Suppressor macrophage treated with lipopolysaccharide for 1 hour (primary cell): ENCODE data around the gene ANKRD34A.

Source experiments
- DNase-seq, 3 donors: peaks; one replicate each; pipeline ENCODE4 v3.0.0-alpha.2; 2020 to 2022

Gene ANKRD34A

GRCh38 chr1:145965119-145965744 is 857 bp upstream of the ANKRD34A start:
- no peak for DNase-seq

GRCh38 chr1:145963265-145964019 is 933 bp downstream of the ANKRD34A start:
- no peak for DNase-seq

GRCh38 chr1:145962157-145963102 is 1.9 kb downstream of the ANKRD34A start:
- no peak for DNase-seq

DNA sequence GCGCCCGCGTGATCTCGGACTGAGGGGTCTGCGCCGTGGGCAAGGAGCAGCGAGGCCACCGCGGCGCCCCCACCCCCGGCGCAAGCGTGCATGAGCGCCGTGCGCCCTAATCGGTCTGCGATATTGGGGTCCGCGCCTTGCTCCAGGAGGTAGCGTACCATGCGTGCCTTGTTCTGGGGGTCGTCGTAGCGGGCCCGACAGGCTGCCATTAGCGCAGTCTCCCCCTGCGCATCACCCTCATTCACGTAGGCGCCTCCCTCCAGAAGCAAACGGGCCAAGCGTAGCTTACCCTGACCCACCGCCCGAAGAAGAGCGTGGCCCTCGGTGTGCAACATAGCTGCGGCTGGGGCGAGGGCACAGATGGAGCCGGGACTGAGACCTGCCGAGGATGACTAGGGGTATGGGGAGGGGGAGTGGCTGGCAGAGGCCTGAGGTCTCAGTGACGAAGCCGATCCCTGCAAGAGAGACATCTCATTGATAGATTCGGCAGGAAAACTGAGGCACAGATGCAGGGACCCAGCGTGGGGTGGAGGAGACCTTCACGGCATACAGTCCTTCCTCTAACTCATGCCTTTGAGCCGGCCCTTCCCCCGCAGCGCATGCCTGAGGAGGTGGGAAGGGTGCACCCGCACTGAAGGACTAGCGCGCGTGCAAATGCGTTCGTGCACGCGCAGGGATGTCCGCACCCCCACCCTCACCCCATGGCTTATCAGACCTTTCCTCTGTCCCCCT is 2.8 kb downstream of the ANKRD34A start:
- DNase-seq = peak in 2 of 3 donors; percentile 28 to 54

DNA sequence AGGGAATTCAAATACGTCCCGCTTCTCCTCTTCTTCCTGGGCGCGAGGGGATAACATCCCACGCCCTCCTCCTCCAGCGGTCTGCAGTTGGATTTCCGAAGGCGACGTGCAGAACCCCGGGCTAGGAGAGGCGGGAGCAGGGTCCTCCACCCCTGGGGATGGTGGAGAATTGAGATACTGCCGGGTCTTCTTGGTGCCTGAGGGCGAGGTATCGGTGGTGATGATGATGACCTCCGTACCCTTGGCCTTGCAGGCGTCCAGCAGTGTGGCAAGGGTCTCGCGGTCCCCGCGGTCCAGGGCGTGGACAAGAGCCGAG is 3.3 kb downstream of the ANKRD34A start:
- DNase-seq = no peak

- peak; percentile 62 to 80 (median 64) for DNase-seq
Measured at GRCh38 chr1:145960468-145961108, 3.8 kb downstream of the ANKRD34A start.

GRCh38 chr1:145959957-145960467 is 4.4 kb downstream of the ANKRD34A start:
- no peak for DNase-seq

DNA sequence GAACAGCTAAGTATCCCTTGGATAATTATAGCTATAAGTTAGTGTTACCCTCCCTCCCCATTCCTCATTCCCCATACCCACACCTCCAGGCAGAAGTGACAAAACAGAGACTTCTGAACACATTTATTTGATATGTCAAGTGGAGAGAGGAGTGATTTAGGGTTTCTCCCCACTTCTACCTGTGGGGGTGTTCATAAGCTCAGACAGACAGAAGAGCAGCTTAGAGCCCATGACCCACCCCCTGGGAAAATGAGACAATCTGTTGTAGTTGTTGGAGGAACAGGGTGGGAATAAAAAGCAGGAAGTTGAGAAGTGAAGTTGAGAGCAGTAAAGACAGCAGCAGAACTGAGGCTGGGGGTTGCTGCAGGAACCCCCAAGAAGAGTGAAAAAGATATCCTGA is 5.0 kb downstream of the ANKRD34A start:
- peak in 1 of 3 donors; percentile 17 for DNase-seq

- no peak for DNase-seq
Measured at GRCh38 chr1:145958734-145959133, 5.6 kb downstream of the ANKRD34A start.

DNA sequence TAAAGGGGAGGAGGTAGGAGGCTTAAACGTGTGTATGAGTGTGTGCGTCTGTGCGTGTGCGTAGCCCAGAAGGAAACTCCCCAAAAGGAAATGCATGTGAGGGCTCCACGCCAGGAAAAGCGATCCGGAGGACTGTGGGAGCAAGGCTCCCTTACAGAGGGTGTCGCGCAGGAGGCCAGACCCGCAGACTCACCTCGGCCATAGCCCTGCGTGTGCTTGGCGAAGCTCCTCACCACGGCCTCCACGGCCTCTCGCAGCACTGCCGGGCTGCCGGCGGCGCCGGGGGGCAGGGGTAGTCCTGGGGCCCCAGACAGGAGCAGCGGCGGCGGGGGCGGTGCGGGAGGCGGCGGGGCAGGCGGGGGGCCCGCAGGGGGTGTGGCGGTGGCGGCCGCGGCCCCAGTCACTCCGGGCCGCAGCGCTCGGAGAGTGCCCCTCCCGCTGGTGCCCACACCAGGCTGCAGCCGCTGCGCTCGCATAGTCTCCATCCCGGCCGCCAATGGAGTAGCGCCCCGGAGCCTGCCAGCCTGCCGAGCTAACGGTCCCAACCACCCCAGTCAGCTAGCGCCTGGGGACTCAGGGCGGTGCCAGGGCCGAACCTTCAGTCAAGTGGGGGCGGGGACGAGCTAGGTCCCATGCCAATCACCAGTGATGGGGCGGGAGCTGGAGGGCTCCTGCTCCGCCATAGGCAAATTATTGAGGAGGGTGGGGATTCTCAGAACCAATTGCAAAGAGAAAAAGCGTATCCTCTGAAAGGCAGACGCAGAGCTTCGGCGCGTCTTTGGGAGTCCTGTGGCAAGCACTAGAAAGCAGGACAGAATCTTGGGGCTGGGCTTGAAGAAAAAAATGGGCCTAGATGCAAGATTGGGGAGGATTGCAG is 6.7 kb downstream of the ANKRD34A start, which contains the start of gene LIX1L:
Gene LIX1L (minus strand): TSS at position 575 of the 877 bp plus-strand sequence. CDS start 90 bp downstream, at position 485.
- DNase-seq = peak; percentile 97 to 98 (median 97)

- DNase-seq = no peak
Measured at GRCh38 chr1:145956781-145957442, 7.5 kb downstream of the ANKRD34A start.

DNA sequence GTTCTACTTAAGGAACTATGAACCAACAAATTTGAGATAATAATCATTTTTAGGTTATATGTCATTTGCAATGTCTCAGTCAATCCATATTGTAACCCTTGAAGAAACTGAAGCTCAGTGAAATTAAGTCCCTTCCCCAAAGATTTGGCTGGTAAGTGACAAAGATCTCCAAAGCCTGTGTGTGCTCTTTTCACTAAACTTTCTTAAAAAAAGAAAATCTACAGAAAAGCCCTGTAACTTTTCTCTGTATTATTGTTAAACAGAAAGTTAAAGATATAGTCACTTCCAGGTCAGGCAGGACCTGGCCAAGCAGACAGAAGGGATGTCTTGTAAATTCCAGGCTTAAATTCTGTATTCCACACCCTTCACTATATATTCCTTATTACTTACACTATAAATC is 8.0 kb downstream of the ANKRD34A start:
- no peak for DNase-seq

DNA sequence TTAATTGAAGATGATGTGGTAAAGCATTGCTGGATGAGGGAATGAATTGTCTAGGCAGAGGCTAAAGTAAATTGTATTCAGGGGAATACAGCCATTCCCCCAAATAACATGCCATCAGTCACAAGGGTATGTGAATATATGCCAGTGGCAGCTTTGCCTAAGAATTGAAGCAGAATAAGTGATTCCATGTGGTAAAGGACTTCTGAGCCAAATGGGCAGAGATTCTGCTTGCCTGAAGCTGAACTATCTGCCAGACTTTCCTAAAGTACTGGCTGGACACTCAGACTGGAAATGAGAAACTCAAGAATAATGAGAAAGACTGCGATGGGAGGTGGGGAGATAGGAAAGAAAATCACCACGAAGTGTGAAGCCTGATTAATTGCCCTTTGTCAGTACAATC is 8.9 kb downstream of the ANKRD34A start:
- DNase-seq = no peak

DNA sequence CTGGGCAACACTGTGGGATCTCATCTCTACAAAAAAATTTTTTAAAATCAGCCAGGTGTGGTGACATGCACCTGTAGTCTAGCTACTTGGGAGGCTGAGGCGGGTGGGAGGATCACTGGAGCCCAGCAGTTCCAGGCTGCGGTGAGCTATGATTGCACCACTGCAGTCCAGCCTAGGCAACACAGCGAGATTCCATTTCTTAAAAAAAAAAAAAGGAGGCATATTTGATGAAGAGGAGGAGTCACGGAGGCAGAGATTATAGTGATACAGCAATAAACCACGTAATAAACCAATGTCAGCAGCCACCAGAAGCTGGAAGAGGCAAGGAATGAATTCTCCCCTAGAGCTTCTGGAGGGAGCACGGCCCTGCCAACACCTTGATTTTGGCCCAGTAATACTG is 10.5 kb downstream of the ANKRD34A start:
- no peak for DNase-seq

GRCh38 chr1:145952903-145953302 is 11.5 kb downstream of the ANKRD34A start:
- DNase-seq = no peak

DNA sequence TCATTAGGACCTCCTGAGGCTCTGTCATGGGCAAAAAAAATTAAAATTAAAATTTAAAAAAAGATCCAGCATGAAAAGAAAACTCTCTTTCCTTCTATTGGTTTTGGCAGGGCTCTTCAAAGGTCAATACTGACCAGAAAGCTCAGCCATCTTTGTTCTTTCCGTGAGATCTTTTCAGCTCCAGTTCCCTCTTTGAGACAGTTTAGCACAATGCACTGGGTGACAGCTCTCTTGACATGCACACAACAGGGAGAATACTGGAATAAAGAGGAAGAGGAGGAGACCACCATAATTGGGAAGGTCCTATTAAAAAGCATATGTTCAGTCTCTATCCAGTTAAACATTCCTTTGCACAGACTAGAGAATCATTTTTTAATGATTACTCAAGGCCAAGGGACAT is 12.8 kb downstream of the ANKRD34A start:
- DNase-seq = no peak

DNA sequence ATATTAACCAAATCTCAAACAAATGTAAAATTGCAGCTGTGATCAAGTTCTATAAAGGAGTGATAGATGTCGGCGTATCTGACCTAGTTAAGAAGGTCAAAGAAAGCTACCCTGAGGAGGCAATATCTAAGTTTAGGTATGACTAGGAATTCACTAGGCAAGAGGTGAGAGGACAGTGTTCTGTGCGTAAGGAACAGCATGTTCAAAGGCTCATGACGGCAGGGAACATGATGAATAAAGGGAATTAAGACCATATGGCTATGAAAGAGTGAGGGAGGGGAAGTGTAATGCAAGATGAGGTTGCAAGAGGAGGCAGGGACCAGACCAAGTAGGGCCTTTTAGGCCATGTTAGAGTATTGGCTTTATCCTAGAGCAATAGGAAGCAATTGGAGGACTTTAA is 15.2 kb downstream of the ANKRD34A start:
- no peak for DNase-seq

DNA sequence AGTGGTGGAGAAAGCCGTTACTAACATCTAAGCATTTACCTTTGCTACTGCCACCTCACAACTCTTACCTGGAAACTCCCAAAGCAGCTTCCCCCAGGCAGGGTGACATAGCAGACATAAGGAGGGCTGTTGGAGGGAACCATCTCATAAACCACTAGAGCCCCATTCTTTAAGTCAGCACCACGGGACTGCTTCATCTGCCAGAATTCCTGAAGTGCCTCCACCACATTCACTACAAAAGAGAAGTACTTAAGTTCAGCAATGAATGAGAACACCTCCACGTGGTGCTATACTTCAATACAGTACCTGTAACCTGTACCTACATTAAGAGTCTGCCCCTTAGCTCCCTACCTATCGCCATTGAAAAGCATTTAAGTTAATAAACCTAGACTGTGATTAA is 16.8 kb downstream of the ANKRD34A start:
- no peak for DNase-seq

DNA sequence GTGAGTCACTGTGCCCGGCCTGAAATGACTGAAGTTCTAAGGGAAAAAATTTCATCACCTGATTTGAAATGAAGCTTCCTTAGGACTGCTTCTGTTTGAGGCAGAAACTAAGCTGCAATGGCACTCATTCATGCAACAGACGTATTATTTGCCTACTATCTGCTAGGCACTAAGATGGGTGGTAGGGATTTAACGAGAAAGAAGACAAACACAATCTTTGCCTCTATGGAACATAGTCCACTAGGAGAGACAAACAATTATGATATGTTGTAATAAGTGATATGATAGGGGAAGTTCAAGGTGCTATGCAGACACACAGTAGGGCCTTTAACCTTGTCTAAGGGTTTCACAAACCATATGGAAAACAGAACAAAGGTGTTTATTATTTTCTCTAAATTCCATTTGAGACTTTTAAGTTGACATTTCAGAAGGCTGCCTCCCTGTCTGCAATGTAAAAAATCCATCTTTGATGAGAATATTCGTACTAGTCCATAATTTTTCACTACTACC is 17.8 kb downstream of the ANKRD34A start:
- no peak for DNase-seq

DNA sequence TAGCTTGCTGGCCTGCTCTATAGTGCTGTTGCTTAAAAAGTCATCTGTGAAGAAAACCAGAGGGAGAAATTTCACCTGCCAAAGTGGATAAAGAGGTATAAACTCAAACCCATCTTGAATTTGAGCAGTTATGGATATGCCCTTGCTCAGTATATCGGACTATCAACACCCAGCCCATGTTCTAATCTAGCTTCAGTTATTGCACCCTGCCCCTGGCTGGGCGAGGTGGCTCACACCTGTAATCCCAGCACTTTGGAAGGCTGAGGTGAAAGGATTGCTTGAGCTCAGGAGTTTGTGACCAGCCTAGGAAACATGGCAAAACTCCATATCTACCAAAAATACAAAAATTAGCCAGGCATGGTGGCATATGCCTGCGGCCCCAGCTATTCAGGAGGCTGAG is 19.8 kb downstream of the ANKRD34A start:
- no peak for DNase-seq
